ENCODE data around the gene ZNF827.
A peak's percentile ranks its signal among the peaks of the same experiment; 100 is the strongest.

ZNF827 gene

DNA sequence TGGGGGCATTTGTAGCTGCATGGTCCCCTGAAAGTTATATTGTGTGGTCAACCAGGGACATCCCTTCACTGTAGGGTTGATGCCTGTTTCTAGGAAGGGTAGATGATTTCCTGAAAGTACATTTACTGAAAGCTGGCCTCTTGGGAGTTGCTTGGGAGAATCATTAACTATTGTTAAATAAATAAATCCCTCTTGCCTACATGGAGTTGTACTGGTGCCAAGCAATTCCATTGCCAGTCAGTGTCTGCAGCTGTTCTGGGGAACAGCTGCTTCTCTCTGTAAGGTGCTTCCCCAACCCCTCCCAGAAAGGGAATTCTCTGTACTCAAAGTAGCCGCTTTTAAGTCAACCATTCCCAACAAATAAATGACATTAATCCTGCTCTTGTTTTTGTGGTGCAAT, 207.6 kb downstream of the ZNF827 start:
- DNase-seq (ENCODE audit: low spot score): no peak
- in situ Hi-C loops (cut with MboI; ENCODE audit: low pct_unique_long_range_greater_than_20kb, low sequenced_read_pairs, unreplicated experiment): no loop called here
- TF ChIP-seq, protein P1, sequence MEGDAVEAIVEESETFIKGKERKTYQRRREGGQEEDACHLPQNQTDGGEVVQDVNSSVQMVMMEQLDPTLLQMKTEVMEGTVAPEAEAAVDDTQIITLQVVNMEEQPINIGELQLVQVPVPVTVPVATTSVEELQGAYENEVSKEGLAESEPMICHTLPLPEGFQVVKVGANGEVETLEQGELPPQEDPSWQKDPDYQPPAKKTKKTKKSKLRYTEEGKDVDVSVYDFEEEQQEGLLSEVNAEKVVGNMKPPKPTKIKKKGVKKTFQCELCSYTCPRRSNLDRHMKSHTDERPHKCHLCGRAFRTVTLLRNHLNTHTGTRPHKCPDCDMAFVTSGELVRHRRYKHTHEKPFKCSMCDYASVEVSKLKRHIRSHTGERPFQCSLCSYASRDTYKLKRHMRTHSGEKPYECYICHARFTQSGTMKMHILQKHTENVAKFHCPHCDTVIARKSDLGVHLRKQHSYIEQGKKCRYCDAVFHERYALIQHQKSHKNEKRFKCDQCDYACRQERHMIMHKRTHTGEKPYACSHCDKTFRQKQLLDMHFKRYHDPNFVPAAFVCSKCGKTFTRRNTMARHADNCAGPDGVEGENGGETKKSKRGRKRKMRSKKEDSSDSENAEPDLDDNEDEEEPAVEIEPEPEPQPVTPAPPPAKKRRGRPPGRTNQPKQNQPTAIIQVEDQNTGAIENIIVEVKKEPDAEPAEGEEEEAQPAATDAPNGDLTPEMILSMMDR (IDR thresholded peaks at IDR 0.05; ENCODE audit: extremely low read depth, insufficient read depth, missing control alignments): no peak

DNA sequence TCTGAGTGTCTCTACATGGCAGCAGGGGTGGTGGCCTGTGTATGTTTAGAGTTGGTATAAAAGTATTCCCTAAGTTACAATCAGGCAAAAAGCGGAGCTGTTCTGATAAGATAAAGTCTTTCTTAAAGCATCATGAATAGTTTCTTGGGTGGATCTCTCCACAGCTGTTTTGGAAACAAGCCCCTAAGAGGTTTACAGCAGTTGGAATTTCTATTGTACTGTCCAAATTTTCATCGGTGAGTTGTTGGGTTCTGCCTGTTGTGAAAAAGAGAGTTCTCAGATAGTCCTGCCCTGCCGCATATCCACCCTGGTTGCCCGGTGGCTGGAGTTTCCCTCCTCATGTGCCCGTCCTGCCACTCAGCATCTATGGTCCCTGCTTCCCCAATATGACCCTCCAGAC, 208.6 kb downstream of the ZNF827 start:
- DNase-seq (ENCODE audit: low spot score): no peak
- in situ Hi-C loops (cut with MboI; ENCODE audit: low pct_unique_long_range_greater_than_20kb, low sequenced_read_pairs, unreplicated experiment): no loop called here
- TF ChIP-seq, protein P1 (IDR thresholded peaks at IDR 0.05; ENCODE audit: extremely low read depth, insufficient read depth, missing control alignments): no peak

DNA sequence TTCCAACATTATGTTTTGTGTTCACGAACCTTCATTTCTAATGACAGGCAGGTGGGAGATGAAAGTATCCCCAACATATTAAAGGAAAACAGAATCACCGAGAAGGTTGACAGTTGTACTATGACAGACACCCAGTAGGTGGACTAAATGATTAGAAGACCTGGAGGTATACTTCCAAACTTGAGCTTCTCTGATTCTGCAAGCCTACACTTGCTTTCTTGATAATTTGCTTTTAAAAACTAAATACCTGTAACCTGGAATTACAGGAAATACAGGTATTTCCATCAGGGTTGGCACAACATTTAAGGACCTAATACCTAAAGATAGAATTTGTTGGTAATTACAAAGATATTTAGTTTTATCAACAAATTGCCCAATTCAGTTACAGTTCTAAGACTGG, 215.3 kb downstream of the ZNF827 start:
- in situ Hi-C loops (cut with MboI; ENCODE audit: low pct_unique_long_range_greater_than_20kb, low sequenced_read_pairs, unreplicated experiment): no loop called here
- no peak for DNase-seq (ENCODE audit: low spot score)
- TF ChIP-seq, protein P1 (IDR thresholded peaks at IDR 0.05; ENCODE audit: extremely low read depth, insufficient read depth, missing control alignments): peak; percentile 8

DNA sequence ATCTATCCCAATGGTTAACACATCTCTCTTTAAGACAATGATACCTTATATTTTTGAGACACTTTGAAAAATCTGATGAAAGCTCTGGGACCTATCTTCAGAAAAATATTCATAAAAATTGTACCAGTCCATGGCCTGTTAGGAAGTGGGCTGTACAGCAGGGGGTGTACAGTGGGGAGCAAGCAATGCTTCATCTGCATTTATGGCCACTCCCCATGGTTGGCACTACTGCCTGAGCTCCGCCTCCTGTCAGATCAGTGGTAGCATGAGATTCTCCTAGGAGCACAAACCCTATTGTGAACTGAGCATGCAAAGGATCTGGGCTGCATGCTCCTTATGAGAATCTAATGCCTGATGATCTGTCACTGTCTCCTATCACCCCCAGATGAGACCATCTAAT, 216.1 kb downstream of the ZNF827 start:
- in situ Hi-C loops (cut with MboI; ENCODE audit: low pct_unique_long_range_greater_than_20kb, low sequenced_read_pairs, unreplicated experiment): no loop called here
- TF ChIP-seq, protein P1 (IDR thresholded peaks at IDR 0.05; ENCODE audit: extremely low read depth, insufficient read depth, missing control alignments): no peak
- DNase-seq (ENCODE audit: low spot score): no peak

DNA sequence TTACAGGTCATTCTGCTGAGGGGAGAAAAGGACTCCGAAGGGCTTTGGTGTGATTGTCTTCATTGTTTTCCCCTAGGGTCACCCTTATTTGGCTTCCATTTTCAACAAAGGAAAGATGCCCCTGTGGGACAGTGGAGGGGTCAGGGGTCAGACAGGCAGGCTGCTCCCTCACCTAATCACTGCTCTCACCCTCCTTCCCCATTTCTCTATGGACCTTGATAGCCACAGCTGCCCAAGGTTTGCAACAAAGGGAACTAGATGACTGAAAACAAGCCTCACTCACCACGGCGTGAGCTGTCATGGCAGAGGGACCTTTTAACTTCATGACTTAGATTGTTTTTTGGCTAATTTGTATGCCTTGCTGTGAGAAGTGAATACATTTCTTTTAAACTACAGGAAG, 218.0 kb downstream of the ZNF827 start:
- no peak for DNase-seq (ENCODE audit: low spot score)
- TF ChIP-seq, protein P1 (IDR thresholded peaks at IDR 0.05; ENCODE audit: extremely low read depth, insufficient read depth, missing control alignments): no peak
- in situ Hi-C loops (cut with MboI; ENCODE audit: low pct_unique_long_range_greater_than_20kb, low sequenced_read_pairs, unreplicated experiment): no loop called here

DNA sequence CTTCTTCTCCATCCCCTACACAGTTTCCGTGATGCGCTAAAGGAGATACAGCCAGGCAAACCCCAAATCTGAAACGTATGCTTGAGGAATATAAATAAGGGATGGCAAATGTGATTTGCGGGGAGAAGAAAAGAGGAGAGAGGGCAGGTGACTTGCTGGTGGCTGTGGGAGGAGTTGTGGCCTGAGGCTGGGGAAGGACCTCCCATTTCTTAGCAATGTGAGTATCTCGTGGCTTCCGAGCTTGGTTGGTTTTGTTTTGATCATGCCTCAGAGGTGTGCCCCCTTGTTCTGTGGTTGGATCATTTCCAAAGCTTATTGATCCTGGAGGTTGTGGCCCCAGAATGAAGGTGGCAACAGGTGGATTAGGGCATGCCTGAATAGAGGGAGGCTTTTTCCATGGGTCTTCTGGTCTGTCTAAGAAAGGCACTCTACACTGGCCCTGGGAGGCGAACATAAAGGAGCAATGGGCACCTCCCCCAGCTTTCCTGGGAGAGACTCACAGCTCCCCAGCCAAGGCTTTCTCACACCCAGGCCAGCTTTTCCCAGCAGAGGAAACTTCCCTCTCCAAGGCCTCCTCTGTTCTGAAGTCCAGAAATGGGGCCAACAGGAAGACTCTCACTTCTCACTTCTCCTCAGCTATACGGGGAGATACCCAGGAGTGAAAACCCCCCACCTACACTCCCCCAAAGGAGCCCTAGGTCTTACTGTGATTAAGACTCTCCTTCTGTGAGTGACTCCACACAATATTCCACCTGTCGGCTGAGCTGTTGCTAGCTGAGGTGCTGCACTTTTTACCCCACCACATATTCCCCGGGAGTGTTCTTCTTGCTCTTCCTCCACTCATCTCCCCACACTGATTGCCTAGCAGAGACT, 218.6 kb downstream of the ZNF827 start:
- in situ Hi-C loops (cut with MboI; ENCODE audit: low pct_unique_long_range_greater_than_20kb, low sequenced_read_pairs, unreplicated experiment): no loop called here
- TF ChIP-seq, protein P1 (IDR thresholded peaks at IDR 0.05; ENCODE audit: extremely low read depth, insufficient read depth, missing control alignments): no peak
- DNase-seq (ENCODE audit: low spot score): peak; percentile 55
